DMS53 treated with DMSO at 0.1 percent for 48 hours (cell line): ENCODE data around the gene MAP3K6.

Source experiments
- DNase-seq: peaks from one replicate; lab custom pipeline; 2025; ENCODE audit not compliant: unreplicated experiment; lab: John Stamatoyannopoulos, UW

Gene MAP3K6

GRCh38 chr1:27341525-27342252, 25.1 kb downstream of the MAP3K6 start, which contains the start of gene SYTL1:
Gene SYTL1, plus strand, starts transcription at chr1:27342022. Its CDS starts 3,313 bp downstream, at chr1:27345335.
- peak; percentile 77 for DNase-seq

GRCh38 chr1:27339213-27339612, 27.5 kb downstream of the MAP3K6 start:
- DNase-seq: no peak

DNA sequence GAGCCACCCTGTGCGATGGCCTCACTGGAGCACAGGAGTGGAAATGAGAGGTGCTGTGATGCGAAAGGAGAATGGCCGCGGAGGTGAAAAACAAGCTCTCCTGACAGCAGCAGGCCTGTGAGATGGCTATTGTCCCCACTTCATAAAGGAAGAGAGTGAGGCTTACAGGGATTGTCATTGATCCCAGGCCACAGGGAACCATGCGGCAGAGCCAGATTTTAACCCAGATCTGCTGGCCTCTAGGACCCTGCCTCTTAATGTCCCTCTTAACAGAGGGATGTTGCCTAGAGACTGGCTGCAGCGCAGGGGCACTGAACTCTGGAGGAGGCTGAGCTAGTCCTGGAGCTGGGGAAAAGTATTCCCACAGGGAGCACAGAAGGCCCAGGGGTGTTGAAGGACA, 28.0 kb downstream of the MAP3K6 start:
- DNase-seq: no peak

GRCh38 chr1:27336756-27337155, 30.0 kb downstream of the MAP3K6 start:
- DNase-seq: no peak

DNA sequence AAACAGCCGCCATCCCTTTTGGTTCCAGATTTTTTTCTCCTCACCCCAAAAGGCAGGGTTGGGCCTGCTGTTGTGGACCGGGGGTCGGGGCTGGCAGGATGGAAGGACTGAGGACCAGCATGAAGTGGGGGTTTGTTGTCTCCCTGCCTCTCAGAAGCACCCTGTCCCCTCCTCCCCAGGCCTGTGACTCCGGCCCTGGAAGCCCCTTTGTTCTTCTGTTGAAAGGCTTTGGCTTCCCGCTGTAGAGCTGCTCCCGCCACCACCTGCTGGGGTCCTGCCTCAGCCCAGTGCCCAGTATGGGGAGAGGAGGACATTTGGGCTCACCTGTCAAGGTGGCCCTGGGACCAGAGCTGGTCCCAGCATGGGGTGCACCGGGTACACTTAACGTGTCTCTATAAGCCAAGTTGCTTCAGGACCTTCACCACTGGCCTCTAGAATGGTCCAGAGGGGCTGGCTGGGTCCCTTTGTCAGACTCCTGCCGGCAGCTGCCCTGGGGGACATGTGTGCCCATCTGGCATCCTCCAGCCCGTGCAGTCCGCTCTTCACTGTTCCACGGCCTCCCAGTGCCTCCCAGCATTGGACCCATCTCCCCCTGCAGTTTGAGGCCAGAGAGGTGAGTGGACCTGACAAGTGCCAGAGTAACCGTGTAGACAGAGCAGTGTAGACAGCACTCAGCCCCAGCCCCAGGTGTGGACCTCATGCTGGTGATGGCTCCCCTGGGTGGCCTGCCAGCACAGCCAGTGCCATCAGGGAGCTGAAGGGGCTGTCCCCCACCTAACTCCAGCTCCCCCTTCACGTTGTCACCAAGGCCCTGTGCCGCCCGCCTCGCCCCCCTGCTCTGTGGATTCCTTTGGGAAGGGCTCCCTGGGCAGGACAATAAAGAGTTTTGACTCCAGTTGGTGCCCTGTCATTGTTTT, 31.0 kb downstream of the MAP3K6 start:
- no peak for DNase-seq

GRCh38 chr1:27333717-27334279, 33.0 kb downstream of the MAP3K6 start:
- no peak for DNase-seq

GRCh38 chr1:27332536-27333281, 34.1 kb downstream of the MAP3K6 start:
- DNase-seq: peak; percentile 7

DNA sequence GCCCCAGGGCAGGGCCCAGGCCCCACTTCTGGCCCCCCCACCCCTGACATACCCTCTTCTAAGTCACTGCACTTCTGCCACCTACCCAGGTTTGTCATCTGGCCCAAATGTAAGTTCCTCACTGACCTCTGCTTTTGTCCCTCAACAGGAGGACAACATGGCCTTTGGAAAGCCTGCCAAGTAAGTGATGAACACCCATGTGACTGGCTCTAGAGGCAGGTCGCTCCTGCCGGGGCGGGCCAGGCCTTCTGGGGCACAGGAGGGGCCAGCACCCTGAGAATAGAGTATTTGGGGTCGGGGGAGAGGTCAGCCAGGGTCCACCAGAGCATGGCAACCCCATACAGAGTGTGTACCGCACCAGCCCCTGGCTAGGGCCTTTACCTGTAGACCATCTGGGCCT, 34.8 kb downstream of the MAP3K6 start:
- DNase-seq: no peak

- no peak for DNase-seq
Observed at GRCh38 chr1:27331426-27331825, 35.3 kb downstream of the MAP3K6 start.

DNA sequence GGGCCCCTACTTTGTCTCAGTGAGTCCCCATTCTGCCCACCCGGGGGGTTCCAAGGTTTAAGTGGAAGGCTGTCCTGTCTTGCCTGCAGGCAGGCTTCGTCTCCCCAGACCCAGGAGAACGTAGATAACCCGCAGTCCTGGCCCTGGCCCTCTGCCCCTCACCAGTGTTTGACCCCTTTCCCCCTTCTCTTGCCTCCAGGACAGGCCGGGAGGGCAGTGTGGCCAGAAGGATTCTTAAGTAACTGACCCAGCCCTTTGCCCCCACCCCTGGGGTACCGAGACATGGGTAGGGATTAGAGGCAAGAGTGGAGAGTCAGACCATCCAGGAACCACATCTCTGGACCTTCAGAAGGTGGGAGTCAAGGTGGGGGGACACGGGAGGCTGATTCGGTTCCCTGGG, 36.0 kb downstream of the MAP3K6 start:
- no peak for DNase-seq

GRCh38 chr1:27327964-27328363, 38.8 kb downstream of the MAP3K6 start:
- no peak for DNase-seq

DNA sequence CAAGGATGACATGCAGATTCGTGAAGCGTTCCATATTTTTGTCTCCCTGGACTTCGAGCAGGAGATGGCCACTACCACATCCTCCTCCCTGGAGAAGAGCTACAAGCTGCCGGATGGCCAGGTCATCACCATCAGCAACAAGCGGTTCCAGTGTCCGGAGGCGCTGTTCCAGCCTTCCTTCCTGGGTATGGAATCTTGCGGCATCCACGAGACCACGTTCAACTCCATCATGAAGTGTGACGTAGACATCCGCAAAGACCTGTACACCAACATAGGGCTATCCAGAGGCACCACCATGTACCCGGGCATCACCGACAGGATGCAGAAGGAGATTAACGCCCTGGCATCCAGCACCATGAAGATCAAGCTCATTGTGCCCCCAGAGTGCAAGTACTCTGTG, 41.5 kb downstream of the MAP3K6 start:
- no peak for DNase-seq

DNA sequence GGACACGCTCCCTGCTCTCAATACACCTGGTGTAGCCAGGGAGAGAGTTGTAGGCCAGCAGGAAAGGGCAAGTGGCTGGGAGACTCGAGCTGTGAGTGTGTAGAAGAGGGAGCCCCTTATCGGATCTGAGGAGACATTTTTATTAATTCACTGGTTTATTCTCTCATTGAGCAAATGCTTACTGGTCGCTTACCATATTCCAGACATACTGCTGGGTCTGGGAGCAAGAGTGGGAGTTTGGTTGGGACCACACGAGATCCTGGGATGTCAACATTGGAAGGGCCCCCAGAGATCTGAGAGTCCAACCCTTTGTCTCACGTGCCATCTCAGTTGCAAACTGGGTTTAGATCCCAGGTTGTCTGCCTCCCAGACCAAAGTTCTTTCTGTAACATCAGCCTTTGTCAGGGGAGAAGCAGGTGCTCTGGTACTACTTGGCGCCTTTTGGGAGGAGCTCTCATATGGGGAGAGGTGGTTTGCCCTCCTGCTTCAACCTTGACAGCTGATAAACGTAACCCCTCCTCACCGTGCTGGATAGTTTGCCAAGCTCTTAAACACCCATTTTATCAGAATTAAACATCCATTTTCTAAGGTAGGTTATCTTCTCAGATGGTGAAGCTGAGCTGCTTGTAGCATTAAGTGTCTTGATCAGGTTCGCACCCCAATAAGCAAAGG, 44.1 kb downstream of the MAP3K6 start:
- DNase-seq: no peak

DNA sequence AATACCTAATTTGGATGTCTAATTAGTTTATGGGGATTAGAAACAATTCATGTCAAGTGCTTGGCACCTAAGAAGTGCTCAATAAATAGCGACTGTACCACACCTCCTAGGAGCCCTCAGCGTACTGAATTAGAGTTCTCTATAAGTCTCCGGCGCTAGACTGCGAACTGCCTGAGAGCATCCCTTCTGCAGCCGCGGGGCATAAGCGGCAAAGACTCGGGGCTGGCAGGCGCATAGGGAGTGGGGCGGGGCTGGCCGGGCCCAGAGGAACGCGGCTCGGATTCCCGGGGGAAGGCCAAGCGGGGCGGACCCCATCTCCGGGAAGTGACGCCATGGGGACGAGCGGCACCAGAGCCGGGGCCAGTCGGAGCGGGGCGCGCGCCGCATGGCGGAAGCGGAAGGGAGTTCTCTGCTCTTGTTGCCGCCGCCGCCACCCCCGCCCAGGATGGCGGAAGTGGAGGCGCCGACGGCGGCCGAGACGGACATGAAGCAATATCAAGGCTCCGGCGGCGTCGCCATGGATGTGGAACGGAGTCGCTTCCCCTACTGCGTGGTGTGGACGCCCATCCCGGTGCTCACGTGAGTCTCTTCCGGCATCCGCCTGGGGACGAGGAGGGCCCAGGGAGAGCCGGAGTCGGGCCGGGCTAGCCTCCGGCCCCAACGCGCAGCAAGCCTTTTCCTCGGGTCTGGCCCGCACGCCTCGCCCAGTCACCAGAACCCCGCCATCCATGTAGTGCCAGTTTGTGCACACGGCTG, 44.8 kb downstream of the MAP3K6 start, which contains the start of gene TMEM222:
Gene TMEM222, plus strand, starts transcription at position 351 of the 756 bp plus-strand sequence. Its CDS starts 35 bp downstream, at position 386.
- DNase-seq: peak; percentile 94

GRCh38 chr1:27318596-27318995, 48.2 kb downstream of the MAP3K6 start:
- DNase-seq: no peak

DNA sequence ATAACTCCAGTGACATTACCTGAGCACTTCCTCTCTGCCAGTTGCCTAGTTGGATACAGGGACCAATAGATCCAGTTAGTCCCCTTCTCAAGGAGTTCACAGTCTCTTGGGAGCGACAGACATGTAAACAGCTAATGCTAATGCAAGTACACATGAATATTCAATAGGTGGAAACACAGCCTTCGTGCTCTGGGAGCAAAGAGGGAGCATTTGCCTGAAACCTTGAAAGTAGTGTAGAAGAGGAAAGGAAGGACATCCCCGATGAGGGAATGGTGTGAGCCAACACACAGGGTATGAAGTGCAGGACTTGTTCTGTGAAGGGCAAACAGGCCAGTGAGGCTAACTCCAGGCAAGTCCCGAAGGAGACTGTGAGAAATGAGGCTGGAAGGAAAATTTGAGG, 48.6 kb downstream of the MAP3K6 start:
- DNase-seq: no peak

DNA sequence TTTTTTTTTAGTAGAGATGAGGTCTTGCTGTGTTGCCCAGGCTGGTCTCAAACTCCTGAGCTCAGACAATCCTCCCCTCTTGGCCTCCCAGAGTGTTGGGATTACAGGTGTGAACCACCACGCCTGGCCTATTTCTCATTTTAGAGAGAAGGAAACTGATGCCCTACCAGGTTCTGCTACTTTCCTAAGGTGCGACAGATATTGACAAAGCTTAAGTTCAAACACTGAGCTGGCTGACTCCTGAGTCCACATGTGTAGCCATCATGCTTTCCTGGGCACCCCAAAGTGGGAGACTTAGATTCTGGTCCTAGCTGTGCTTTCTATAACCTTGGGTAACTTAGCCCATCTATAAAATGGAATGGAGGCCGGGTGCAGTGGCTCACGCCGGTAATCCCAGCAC, 49.9 kb downstream of the MAP3K6 start:
- DNase-seq: no peak

GRCh38 chr1:27314737-27315136, 52.0 kb downstream of the MAP3K6 start:
- DNase-seq: no peak

- no peak for DNase-seq
Observed at GRCh38 chr1:27314169-27314568, 52.6 kb downstream of the MAP3K6 start.
